SK-N-SH (cell line): ENCODE results near the gene USP10. TPM values are rescaled to one million over a fixed set of nuclear protein-coding genes. Genes with fewer than 3 reads are reported as not detected.

ENCODE experiments used
- CTCF ChIA-PET: fragments of 300-600, 350-600 bp; formaldehyde crosslinking; extraction: SDS; loops from one replicate; lab custom pipeline; 2021; lab: Yijun Ruan, JAX
- POLR2A ChIA-PET: fragments of 350-600 bp; sonication (Branson Sonifier 250); formaldehyde crosslinking; extraction: SDS; loops from one replicate; lab custom pipeline; 2020; ENCODE audit warnings: antibody characterized with exemption, inconsistent platforms; lab: Yijun Ruan, JAX
- DNase-seq: peaks from one replicate; pipeline ENCODE4 v3.0.0; 2012
- H2AFZ ChIP-seq: fragments of 200-600 bp; sonication (generic); 2 replicates; pipeline ENCODE4 v1.8.1; 2016; ENCODE audit warnings: antibody characterized with exemption, mild to moderate bottlenecking, low read depth
- H3F3A ChIP-seq: fragments of 200-600 bp; sonication (generic); replicated peaks from 2 replicates; pipeline ENCODE3; 2016; ENCODE audit warnings: antibody characterized with exemption, mild to moderate bottlenecking; ENCODE audit not compliant: insufficient read depth
- H3K27ac ChIP-seq, 2 experiments: fragments of 200-500 bp in 1 of 2; fragments of 200-600 bp in 1 of 2; sonication (Bioruptor generic) in 1 of 2; sonication (generic), shearing (Covaris generic) in 1 of 2; 2 replicates each; pipeline versions ENCODE4 v1.5.1 to v1.6.1; 2014 to 2016; ENCODE audit warnings: low read depth in 2 of 2, inconsistent platforms in 1 of 2, low read length in 1 of 2, mild to moderate bottlenecking in 1 of 2, mixed read lengths in 1 of 2
- H3K27me3 ChIP-seq: fragments of 200-600 bp; sonication (generic), shearing (Covaris generic); 2 replicates; pipeline ENCODE4 v1.6.1; 2016; ENCODE audit warnings: mixed run types; ENCODE audit not compliant: insufficient read depth
- H3K36me3 ChIP-seq, 2 experiments: fragments of 200-500 bp in 1 of 2; fragments of 200-600 bp in 1 of 2; sonication (Bioruptor generic) in 1 of 2; sonication (generic) in 1 of 2; replicated peaks in 1 of 2; 2 replicates each; pipeline versions ENCODE3 to v1.5.1; 2014 to 2016; ENCODE audit warnings: low read length in 1 of 2, mild to moderate bottlenecking in 1 of 2; ENCODE audit not compliant: insufficient read depth in 2 of 2, control insufficient read depth in 1 of 2
- H3K4me1 ChIP-seq, 2 experiments: fragments of 200-500 bp in 1 of 2; fragments of 200-600 bp in 1 of 2; sonication (Bioruptor generic) in 1 of 2; sonication (generic), shearing (Covaris generic) in 1 of 2; 2 replicates each; pipeline versions ENCODE4 v1.5.1 to v1.6.1; 2014 to 2016; ENCODE audit warnings: low read depth in 1 of 2, low read length in 1 of 2, mixed run types in 1 of 2; ENCODE audit not compliant: insufficient read depth in 2 of 2, control insufficient read depth in 1 of 2
- H3K4me2 ChIP-seq: fragments of 200-600 bp; sonication (generic), shearing (Covaris generic); 2 replicates; pipeline ENCODE4 v1.6.1; 2017; ENCODE audit warnings: mixed run types
- H3K4me3 ChIP-seq, 2 experiments: fragments of 200-500 bp in 1 of 2; fragments of 200-600 bp in 1 of 2; sonication (Bioruptor generic) in 1 of 2; sonication (generic), shearing (Covaris generic) in 1 of 2; 2 replicates each; pipeline versions ENCODE4 v1.5.1 to v1.8.1; 2014 to 2016; ENCODE audit warnings: low read depth in 2 of 2, inconsistent platforms in 1 of 2, low read length in 1 of 2, mild to moderate bottlenecking in 1 of 2, mixed read lengths in 1 of 2, moderate library complexity in 1 of 2
- H3K79me2 ChIP-seq: fragments of 200-600 bp; sonication (generic); 2 replicates; pipeline ENCODE4 v1.8.1; 2017; ENCODE audit warnings: mild to moderate bottlenecking; ENCODE audit not compliant: insufficient read depth
- H3K9ac ChIP-seq: fragments of 200-600 bp; sonication (generic); 2 replicates; pipeline ENCODE4 v1.6.1; 2017; ENCODE audit warnings: mixed run types
- H3K9me2 ChIP-seq: fragments of 200-600 bp; sonication (generic); 2 replicates; pipeline ENCODE4 v1.6.1; 2017; ENCODE audit warnings: mixed run types
- H3K9me3 ChIP-seq: fragments of 200-600 bp; sonication (generic); 2 replicates; pipeline ENCODE4 v1.6.1; 2017; ENCODE audit warnings: mixed run types, mild to moderate bottlenecking, moderate library complexity
- H4K20me1 ChIP-seq: fragments of 200-600 bp; sonication (generic); 2 replicates; pipeline ENCODE4 v1.6.1; 2017; ENCODE audit warnings: mild to moderate bottlenecking, mixed run types; ENCODE audit not compliant: insufficient read depth
- EZH2phosphoT487 ChIP-seq: fragments of 200-600 bp; sonication (generic); IDR thresholded peaks from 2 replicates; pipeline ENCODE4 v1.6.1; 2017; ENCODE audit warnings: low read depth, mixed run types, mild to moderate bottlenecking, antibody characterized with exemption, moderate library complexity, borderline replicate concordance
- FOXJ3 ChIP-seq: sonication (generic); formaldehyde crosslinking; IDR thresholded peaks from 2 replicates; pipeline ENCODE4 v1.5.1; 2020; ENCODE audit warnings: mild to moderate bottlenecking, missing genetic modification reagents
- FOXM1 ChIP-seq: IDR thresholded peaks from 2 replicates; pipeline ENCODE4 v1.4.0; 2012; ENCODE audit warnings: low read depth, mild to moderate bottlenecking
- GABPA ChIP-seq: IDR thresholded peaks from 2 replicates; pipeline ENCODE4 v1.4.0; 2012; ENCODE audit warnings: low read depth, mild to moderate bottlenecking
- NRF1 ChIP-seq: IDR thresholded peaks from 2 replicates; pipeline ENCODE4 v1.6.1; 2012; ENCODE audit warnings: low read depth, mild to moderate bottlenecking, low read length
- PBX3 ChIP-seq: IDR thresholded peaks from 2 replicates; pipeline ENCODE4; 2012
- POLR2AphosphoS5 ChIP-seq: IDR thresholded peaks from 2 replicates; pipeline ENCODE4 v1.6.1; 2012; ENCODE audit warnings: low read depth, low read length
- RAD21 ChIP-seq: IDR thresholded peaks from 2 replicates; pipeline ENCODE4 v1.6.1; 2012; ENCODE audit warnings: mild to moderate bottlenecking, low read length
- SMC3 ChIP-seq: IDR thresholded peaks from 2 replicates; pipeline ENCODE4 v1.6.1; 2012; ENCODE audit warnings: low read depth, low read length, improper control_type of control experiment
- TCF12 ChIP-seq: IDR thresholded peaks from 2 replicates; pipeline ENCODE4 v1.4.0; 2012
- USF2 ChIP-seq: fragments of 150-350 bp; IDR thresholded peaks from 2 replicates; pipeline ENCODE4 v1.6.1; 2017; ENCODE audit warnings: antibody characterized with exemption, low read length, low read depth, borderline replicate concordance
- WGBS: methylation state at CpG from one replicate; pipeline ENCODE4 v1.1.6; 2017; ENCODE audit warnings: low lambda C conversion rate; 5-methylcytosine and 5-hydroxymethylcytosine counted together
- polyA plus RNA-seq, 3 experiments: library from polyadenylated mRNA; depleted of rRNA; stranded (reverse); fragments of >200 nt; gene quantifications; 2 replicates each; pipeline ENCODE4 v1.2.3, GENCODE V29; 2012

The USP10 gene
- polyA plus RNA-seq, 1 of the 3 experiments (the other 2 are of a cell fraction) = 49.2 TPM

GRCh38 chr16:84677849-84678248 is 22.0 kb upstream of the USP10 start:
- H3K4me3 ChIP-seq = no peak overlapping the region

GRCh38 chr16:84678541-84678940 is 21.3 kb upstream of the USP10 start:
- WGBS = 90% methylated on average over 8 of the region's 9 CpGs
- ChIA-PET POLR2A (no interaction called here), CTCF (interaction anchor here (1.6 to 2.0 kb wide), 2 partner anchors 11 to 48 kb away, joined by 4 to 5 read pairs; no protein-coding TSS in a partner anchor)
- Histone ChIP-seq H3K9me3 (no peaks in the 10 kb centered on the region), H3K36me3 (no peaks in the 10 kb centered on the region), H3K4me3 (no peak overlapping the region), H3K4me1 (no peaks in the 10 kb centered on the region), H4K20me1 (no peaks in the 10 kb centered on the region), H3K27me3 (no peaks in the 10 kb centered on the region), H3K9ac (no peak overlapping the region), H3F3A (no peaks in the 10 kb centered on the region), H3K27ac (no peak overlapping the region), H2AFZ (no peak overlapping the region), H3K4me2 (no peak overlapping the region), H3K9me2 (no peaks in the 10 kb centered on the region), H3K79me2 (no peaks in the 10 kb centered on the region)
- no peak for DNase-seq
- TF ChIP-seq FOXM1 (no peak), POLR2AphosphoS5 (no peak)

More at GRCh38 chr16:84677849-84678248, 22.0 kb upstream of the USP10 start:
- ChIA-PET CTCF (interaction anchor here (0.6 to 2.0 kb wide), 4 partner anchors 10 to 62 kb away, joined by 3 to 5 read pairs (median 4); no protein-coding TSS in a partner anchor), POLR2A (no interaction called here)
- Histone ChIP-seq H3K9me3 (no peaks in the 10 kb centered on the region), H2AFZ (no peak overlapping the region), H3K9ac (no peak overlapping the region), H3K27me3 (no peaks in the 10 kb centered on the region), H3K9me2 (no peaks in the 10 kb centered on the region), H3K27ac (no peak overlapping the region), H3K4me1 (no peaks in the 10 kb centered on the region), H3F3A (no peaks in the 10 kb centered on the region), H4K20me1 (no peaks in the 10 kb centered on the region), H3K36me3 (no peaks in the 10 kb centered on the region), H3K79me2 (no peaks in the 10 kb centered on the region), H3K4me2 (no peak overlapping the region)
- WGBS = 79% methylated on average over 10 of the region's 10 CpGs
- TF ChIP-seq GABPA (no peak), RAD21 (no peak), SMC3 (no peak), NRF1 (no peak), TCF12 (no peak), FOXJ3 (no peak), USF2 (no peak), PBX3 (no peak), EZH2phosphoT487 (no peak)
- no peak for DNase-seq
